Activated CD4-positive, CD25-positive, alpha-beta regulatory T cell treated with anti-CD3 and anti-CD28 coated beads, Interleukin-2, amount 50 U/mL, for 72 hours (primary cell): ENCODE measurements around the gene CMTR1.

Source experiments
- DNase-seq: peaks from one replicate; pipeline ENCODE4 v3.0.0; 2021

CMTR1 gene

GRCh38 chr6:37479266-37479854 is 46.3 kb downstream of the CMTR1 start:
- DNase-seq, result no peak

- DNase-seq, result no peak
These were observed 47.2 kb downstream of the CMTR1 start for GRCh38 chr6:37480118-37480736.

- DNase-seq, result no peak
These were observed 48.0 kb downstream of the CMTR1 start for GRCh38 chr6:37480951-37481534.

GRCh38 chr6:37481711-37482605 is 48.9 kb downstream of the CMTR1 start:
- no peak for DNase-seq

GRCh38 chr6:37482606-37483251 is 49.7 kb downstream of the CMTR1 start:
- DNase-seq, result no peak

- no peak for DNase-seq
These were observed 50.4 kb downstream of the CMTR1 start for GRCh38 chr6:37483252-37483901.

- DNase-seq, result peak; percentile 75
These were observed 51.1 kb downstream of the CMTR1 start for GRCh38 chr6:37483917-37484785.

GRCh38 chr6:37484786-37485170 is 51.8 kb downstream of the CMTR1 start:
- DNase-seq, result no peak

GRCh38 chr6:37485291-37485702 is 52.3 kb downstream of the CMTR1 start:
- no peak for DNase-seq

GRCh38 chr6:37486121-37486839 is 53.3 kb downstream of the CMTR1 start:
- no peak for DNase-seq

GRCh38 chr6:37487591-37488380 is 54.8 kb downstream of the CMTR1 start:
- DNase-seq, result no peak

- no peak for DNase-seq
These were observed 55.5 kb downstream of the CMTR1 start for GRCh38 chr6:37488476-37488875.

- no peak for DNase-seq
These were observed 56.8 kb downstream of the CMTR1 start for GRCh38 chr6:37489697-37490336.

GRCh38 chr6:37490536-37491170 is 57.6 kb downstream of the CMTR1 start:
- DNase-seq, result no peak

GRCh38 chr6:37491171-37491829 is 58.3 kb downstream of the CMTR1 start:
- DNase-seq, result no peak

GRCh38 chr6:37491830-37492208 is 58.8 kb downstream of the CMTR1 start:
- DNase-seq, result no peak

- DNase-seq, result no peak
These were observed 59.4 kb downstream of the CMTR1 start for GRCh38 chr6:37492236-37492972.
